Ovary (tissue), 3 donors: ENCODE data around the gene P2RX6.

Experiments
- CTCF ChIP-seq, 3 donors: fragments of 450-650 bp in 2 of 3; fragments of 200-600 bp in 1 of 3; IDR thresholded peaks; one replicate each; pipeline versions ENCODE4 v1.5.1 to v1.8.0; 2016 to 2022; ENCODE audit warnings: antibody characterized with exemption in 3 of 3, mild to moderate bottlenecking in 1 of 3
- EP300 ChIP-seq: sonication (generic); formaldehyde crosslinking; IDR thresholded peaks from one replicate; pipeline ENCODE4 v1.6.1; 2017; ENCODE audit warnings: antibody characterized with exemption
- POLR2A ChIP-seq: fragments of 450-650 bp; IDR thresholded peaks from one replicate; pipeline ENCODE4 v1.6.1; 2017; ENCODE audit warnings: antibody characterized with exemption, mild to moderate bottlenecking, moderate library complexity
- donor health status: DM: no; HTN: no; CAD: no.

- TF ChIP-seq CTCF (IDR thresholded peaks at IDR 0.05) = no peak
- TF ChIP-seq POLR2A = no peak
- TF ChIP-seq EP300 = no peak
Observed at GRCh38 chr22:21009638-21010425, 5.1 kb upstream of the P2RX6 start.
